Hematopoietic multipotent progenitor cell treated with erythropoietin and hydrocortisone succinate and interleukin-3 and kit ligand, for 17 days (in vitro differentiated cells): ENCODE results near the gene NANOS3.
"Not testable (repeated sequence)": the region's sequence is repeated elsewhere in the genome, so short reads cannot be mapped to it uniquely, and the experiment has no call there.

Source experiments
- DNase-seq: peaks from one replicate; pipeline ENCODE4 v3.0.0-alpha.2; 2015; ENCODE audit warnings: low spot score

NANOS3 gene

GRCh38 chr19:13920940-13921747, 44.2 kb downstream of the NANOS3 start:
- DNase-seq: peak; percentile 22

- DNase-seq: not testable (repeated sequence)
Observed at GRCh38 chr19:13922118-13922517, 45.2 kb downstream of the NANOS3 start.

GRCh38 chr19:13923194-13923987, 46.5 kb downstream of the NANOS3 start:
- no peak for DNase-seq

- DNase-seq: no peak
Observed at GRCh38 chr19:13926010-13926409, 49.1 kb downstream of the NANOS3 start.

DNA sequence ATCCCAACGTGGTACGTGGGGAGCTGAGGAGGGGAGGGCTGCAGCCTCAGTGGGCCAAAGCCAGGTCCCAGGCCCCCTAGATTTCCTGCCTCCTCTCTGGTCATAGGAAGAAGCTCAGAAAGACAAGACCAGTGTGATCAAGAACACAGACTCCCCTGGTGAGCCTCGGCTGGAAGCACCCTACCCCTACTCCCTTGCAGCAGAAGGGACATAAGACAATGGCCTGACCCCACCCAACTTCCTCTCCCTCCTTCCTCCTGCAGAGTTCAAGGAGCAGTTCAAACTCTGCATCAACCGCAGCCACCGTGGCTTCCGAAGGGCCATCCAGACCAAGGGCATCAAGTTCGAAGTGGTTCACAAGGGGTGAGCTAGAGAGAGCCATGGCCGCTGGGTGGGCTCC, 49.8 kb downstream of the NANOS3 start:
- DNase-seq: no peak

DNA sequence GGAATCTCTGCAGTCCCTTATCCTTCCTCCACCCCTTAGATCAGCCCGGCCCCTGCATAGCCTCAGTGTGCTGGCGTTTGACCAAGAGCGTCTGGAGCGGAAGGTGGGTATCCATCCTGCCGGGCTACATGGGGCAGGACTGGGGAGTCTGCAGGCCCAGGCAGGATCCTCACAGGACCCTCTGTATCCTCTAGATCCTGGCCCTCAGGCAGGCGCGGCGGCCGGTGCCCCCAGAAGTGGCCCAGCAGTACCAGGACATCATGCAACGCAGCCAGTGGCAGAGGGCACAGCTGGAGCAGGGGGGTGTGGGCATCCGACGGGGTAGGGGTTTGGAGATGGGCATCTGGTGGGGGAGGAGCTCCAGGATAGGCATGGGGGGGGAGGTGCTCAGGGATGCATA, 52.4 kb downstream of the NANOS3 start:
- DNase-seq: no peak

DNA sequence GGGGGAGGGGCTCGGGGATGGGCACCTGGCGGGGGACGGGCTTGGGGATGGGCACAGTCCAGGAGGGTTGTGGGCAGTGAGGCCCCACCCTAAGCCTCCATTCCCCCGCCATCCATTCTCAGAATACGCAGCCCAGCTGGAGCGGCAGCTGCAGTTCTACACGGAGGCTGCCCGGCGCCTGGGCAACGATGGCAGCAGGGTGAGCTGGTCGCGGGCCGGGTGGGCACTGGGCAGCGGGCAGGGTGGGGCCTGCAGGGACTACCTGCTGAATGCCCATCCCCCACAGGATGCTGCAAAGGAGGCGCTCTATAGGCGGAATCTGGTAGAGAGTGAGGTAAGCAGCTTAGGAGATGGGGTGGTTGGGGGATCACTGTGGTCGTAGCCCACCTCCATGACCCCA, 53.0 kb downstream of the NANOS3 start:
- DNase-seq: no peak
